Neutrophil (primary cell): ENCODE measurements around the gene CKLF.

ENCODE experiments used
- H3K27ac ChIP-seq: fragments of 200-600 bp; sonication (generic); 2 replicates; pipeline ENCODE4 v1.5.1; 2016; ENCODE audit warnings: mild to moderate bottlenecking, moderate library complexity
- H3K27me3 ChIP-seq: fragments of 200-600 bp; sonication (generic); 2 replicates; pipeline ENCODE4 v1.6.0; 2016; ENCODE audit warnings: mild to moderate bottlenecking
- H3K36me3 ChIP-seq: fragments of 200-600 bp; sonication (generic); 2 replicates; pipeline ENCODE4 v1.5.1; 2017
- H3K4me1 ChIP-seq, 2 experiments: fragments of 200-600 bp in 1 of 2; sonication (generic) in 1 of 2; 1 replicate in 1 of 2; 2 replicates in 1 of 2; pipeline versions ENCODE4 v1.5.1 to v1.6.1; 2013 to 2016; ENCODE audit warnings: low read depth in 1 of 2, low read length in 1 of 2, mild to moderate bottlenecking in 1 of 2, moderate library complexity in 1 of 2; ENCODE audit not compliant: control insufficient read depth in 1 of 2, insufficient read depth in 1 of 2
- H3K4me3 ChIP-seq, 2 experiments: fragments of 200-600 bp in 1 of 2; sonication (generic) in 1 of 2; 1 replicate in 1 of 2; 2 replicates in 1 of 2; pipeline ENCODE4 v1.5.1; 2013 to 2016; ENCODE audit warnings: low read depth in 1 of 2, low read length in 1 of 2, mild to moderate bottlenecking in 1 of 2, moderate library complexity in 1 of 2
- H3K9me3 ChIP-seq: fragments of 200-600 bp; sonication (generic); 2 replicates; pipeline ENCODE4 v1.5.1; 2016
- TF ChIP-seq, protein P1 (sequence below): fragments of 200-600 bp; sonication (generic); IDR thresholded peaks from 2 replicates; pipeline ENCODE4 v1.5.1; 2016; ENCODE audit warnings: antibody characterized with exemption

The CKLF gene

DNA sequence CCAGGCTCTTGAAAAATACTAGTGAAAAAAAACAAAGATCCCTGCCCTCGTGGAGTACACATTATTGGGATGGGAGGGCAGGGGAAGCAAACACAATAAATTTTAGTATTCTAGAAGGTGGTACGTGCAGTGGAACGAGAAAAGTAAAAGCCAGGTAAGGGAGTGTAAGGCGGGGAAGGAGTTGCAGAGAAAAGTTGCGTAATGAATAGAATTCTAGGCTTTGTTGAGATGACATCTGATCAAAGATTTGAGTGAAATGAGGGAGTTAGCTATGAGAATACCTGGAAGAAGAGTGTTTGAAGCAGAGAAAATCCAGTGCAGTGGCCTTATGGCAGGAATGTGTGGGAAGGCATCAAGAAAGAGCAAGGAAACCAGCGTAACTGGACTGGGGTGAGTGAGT lies 2.1 kb downstream of the CKLF start:
- TF ChIP-seq, protein P1, sequence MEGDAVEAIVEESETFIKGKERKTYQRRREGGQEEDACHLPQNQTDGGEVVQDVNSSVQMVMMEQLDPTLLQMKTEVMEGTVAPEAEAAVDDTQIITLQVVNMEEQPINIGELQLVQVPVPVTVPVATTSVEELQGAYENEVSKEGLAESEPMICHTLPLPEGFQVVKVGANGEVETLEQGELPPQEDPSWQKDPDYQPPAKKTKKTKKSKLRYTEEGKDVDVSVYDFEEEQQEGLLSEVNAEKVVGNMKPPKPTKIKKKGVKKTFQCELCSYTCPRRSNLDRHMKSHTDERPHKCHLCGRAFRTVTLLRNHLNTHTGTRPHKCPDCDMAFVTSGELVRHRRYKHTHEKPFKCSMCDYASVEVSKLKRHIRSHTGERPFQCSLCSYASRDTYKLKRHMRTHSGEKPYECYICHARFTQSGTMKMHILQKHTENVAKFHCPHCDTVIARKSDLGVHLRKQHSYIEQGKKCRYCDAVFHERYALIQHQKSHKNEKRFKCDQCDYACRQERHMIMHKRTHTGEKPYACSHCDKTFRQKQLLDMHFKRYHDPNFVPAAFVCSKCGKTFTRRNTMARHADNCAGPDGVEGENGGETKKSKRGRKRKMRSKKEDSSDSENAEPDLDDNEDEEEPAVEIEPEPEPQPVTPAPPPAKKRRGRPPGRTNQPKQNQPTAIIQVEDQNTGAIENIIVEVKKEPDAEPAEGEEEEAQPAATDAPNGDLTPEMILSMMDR, result no peak
- Histone ChIP-seq H3K4me1 (peaks cover 87 to 95% of the 10 kb centered on the region in 2 experiments), H3K4me3 (peak overlapping the region; percentile 95 to 99), H3K9me3 (no peaks in the 10 kb centered on the region), H3K27ac (peak overlapping the region; percentile 98), H3K36me3 (peaks cover 48% of the 10 kb centered on the region), H3K27me3 (no peaks in the 10 kb centered on the region)

DNA sequence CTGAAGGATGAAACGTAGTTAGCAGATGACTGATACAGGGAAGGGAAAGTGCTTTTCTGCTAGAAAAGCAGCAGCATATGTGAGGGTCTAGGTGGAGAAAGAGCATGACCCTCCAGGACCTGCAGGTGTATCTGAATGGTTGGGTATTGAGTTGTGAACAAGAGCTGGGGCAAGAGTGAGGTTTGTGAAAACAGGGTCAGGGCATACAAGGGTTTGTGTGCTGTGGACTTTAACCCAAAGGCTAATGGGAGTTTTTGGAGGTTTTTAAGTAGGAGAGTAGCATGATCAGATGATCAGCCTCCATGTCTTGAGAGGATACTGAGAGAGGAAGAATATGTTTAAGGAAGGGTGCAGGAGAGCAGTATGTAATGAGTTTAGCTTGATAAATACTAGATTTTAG lies 7.7 kb downstream of the CKLF start:
- Histone ChIP-seq H3K27ac (peak overlapping the region; percentile 60), H3K4me3 (no peak overlapping the region), H3K4me1 (peaks cover 65 to 85% of the 10 kb centered on the region in 2 experiments), H3K9me3 (no peaks in the 10 kb centered on the region), H3K27me3 (no peaks in the 10 kb centered on the region), H3K36me3 (peaks cover 98% of the 10 kb centered on the region)
- TF ChIP-seq, protein P1, result no peak

DNA sequence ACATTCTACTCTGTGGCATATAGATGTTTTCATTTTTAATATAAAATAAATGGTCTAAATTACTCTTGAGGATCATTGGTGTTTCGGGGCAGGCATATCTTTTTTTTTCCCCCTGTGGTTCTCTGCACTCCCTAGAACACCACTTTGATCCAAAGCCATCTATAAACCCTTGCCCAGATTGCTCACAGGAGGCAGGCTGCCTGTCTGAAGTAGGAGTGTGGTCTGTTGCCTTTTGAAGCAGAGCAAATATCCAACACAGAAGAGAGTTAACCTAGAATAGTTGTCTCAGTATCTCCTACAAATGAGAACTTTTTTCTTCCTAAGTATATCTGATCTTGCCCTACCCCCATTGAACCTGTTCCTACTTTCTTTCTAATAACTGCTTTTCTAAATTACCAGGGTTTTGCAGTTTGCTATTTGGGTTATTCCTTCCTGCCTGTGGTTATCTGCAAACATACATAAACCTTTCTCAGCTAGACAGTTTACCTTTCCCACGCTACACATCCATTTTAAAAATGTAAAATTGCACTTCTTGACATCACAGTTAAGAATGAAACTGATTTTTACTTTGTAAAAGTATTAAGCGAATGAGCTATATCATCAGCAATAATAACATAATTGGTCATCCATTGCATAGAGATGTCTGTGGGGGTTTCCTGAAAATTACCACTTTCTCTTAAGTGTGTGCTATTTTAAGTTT lies 9.2 kb downstream of the CKLF start:
- Histone ChIP-seq H3K36me3 (peaks cover 100% of the 10 kb centered on the region), H3K4me3 (no peak overlapping the region), H3K27ac (peak overlapping the region; percentile 60), H3K4me1 (peaks cover 51 to 70% of the 10 kb centered on the region in 2 experiments), H3K9me3 (no peaks in the 10 kb centered on the region), H3K27me3 (no peaks in the 10 kb centered on the region)
- TF ChIP-seq, protein P1, result no peak

DNA sequence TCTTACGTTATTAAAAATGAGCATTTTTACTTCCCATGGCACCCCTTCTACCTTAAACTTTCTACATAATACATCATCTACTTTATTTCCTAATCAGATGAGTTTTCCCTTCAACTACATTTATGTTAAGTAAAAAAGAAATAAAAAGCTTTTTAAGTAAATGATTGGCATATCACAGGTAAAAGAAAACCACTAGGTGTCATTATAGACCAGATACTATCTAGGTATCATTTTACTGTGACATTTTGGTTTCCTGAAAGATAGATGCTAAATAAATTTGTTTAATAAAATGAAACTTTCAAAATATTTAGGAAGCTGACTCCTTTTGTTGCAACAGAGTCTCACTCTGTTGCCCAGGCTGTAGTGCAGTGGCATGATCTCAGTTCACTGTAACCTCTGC lies 10.0 kb downstream of the CKLF start:
- Histone ChIP-seq H3K4me1 (peaks cover 42 to 62% of the 10 kb centered on the region in 2 experiments), H3K9me3 (no peaks in the 10 kb centered on the region), H3K36me3 (peaks cover 100% of the 10 kb centered on the region), H3K4me3 (no peak overlapping the region), H3K27ac (peak overlapping the region; percentile 60), H3K27me3 (no peaks in the 10 kb centered on the region)
- TF ChIP-seq, protein P1, result no peak

DNA sequence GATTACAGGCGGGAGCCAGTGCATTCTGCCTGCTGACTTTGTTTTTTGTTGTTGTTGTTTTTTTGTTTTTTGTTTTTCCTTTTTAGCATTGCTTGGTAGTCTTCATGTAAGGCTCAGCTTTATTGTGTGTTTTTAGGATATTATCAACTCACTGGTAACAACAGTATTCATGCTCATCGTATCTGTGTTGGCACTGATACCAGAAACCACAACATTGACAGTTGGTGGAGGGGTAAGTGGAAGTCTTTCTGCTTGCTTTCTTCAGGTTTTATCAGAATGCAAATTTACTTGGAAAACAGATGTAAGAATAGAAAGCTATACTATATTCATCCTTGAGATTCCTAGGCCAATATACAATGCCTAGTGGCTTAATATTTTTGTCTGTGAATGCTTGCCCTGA lies 10.6 kb downstream of the CKLF start:
- Histone ChIP-seq H3K4me1 (peaks cover 36 to 56% of the 10 kb centered on the region in 2 experiments), H3K36me3 (peaks cover 100% of the 10 kb centered on the region)

More for the DNA sequence above, 10.6 kb downstream of the CKLF start:
- TF ChIP-seq, protein P1, result no peak
- Histone ChIP-seq H3K27ac (peak overlapping the region; percentile 60), H3K27me3 (no peaks in the 10 kb centered on the region), H3K9me3 (no peaks in the 10 kb centered on the region), H3K4me3 (no peak overlapping the region)
